GM10248 (cell line): ENCODE data around the gene CSMD2.

Source experiments
- CTCF ChIA-PET: fragments of 300-600 bp; sonication (Branson Sonifier 250); formaldehyde crosslinking; extraction: SDS; loops from one replicate; lab custom pipeline; 2021; ENCODE audit warnings: antibody characterized with exemption; lab: Yijun Ruan, JAX
- POLR2A ChIA-PET: fragments of 350-650 bp; sonication (Branson Sonifier 250); formaldehyde crosslinking; extraction: SDS; loops from one replicate; lab custom pipeline; 2020; ENCODE audit warnings: antibody characterized with exemption; lab: Yijun Ruan, JAX
- DNase-seq: peaks from one replicate; pipeline ENCODE4 v3.0.0; 2012; ENCODE audit errors: extremely low spot score
- CTCF ChIP-seq: IDR thresholded peaks from 2 replicates; pipeline ENCODE4 v1.5.1; 2012; ENCODE audit warnings: mild to moderate bottlenecking, low read depth; ENCODE audit errors: extremely low read depth, missing control alignments, control extremely low read depth

CSMD2 gene

DNA sequence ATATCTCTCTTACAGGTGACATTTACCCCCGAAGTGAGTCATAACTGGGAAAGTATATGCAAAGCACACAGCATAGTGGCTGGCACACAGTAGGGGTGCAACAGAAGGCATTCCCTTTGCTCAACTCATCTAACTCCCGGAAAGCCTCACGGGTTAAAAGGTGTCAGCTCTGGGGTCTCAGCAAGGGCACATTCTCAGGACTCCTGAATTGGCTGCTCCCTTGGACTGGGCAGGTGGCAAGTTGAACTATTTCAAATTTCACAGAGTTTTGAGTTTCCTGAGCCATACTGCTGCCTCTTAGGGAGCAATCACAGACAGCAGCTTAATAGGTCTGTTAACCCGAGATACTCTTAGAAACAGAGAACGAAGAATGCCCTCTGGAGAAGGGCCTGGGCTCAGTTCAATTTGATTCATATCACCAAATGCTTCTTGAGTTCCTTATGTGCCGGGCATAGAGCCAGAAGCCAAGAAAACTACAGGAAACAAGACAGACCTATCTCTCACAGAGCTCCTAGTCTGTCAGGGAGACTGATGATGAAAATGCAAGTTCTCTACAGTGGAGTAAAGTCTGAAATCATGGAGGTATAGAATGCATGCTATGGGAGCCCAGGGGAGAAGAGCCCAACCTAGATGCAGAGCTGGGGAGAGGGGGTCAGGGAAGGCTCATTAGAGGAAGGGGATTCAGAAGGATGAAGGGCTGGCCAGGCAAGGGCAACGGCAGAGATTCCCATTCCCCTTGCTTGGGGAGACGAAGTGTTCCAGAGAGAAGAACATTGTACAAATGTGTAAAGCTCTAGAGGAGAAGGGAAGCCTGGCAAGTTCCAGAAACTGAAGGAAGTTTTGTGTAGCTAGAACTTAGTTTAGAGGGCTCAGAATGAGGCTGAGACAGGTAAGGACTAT lies 445.0 kb downstream of the CSMD2 start:
- TF ChIP-seq CTCF: no peak
- POLR2A ChIA-PET: no interaction called here
- no peak for DNase-seq
- CTCF ChIA-PET: no interaction called here

GRCh38 chr1:33719326-33719725 lies 445.7 kb downstream of the CSMD2 start:
- no peak for TF ChIP-seq CTCF
- DNase-seq: no peak
- CTCF ChIA-PET: no interaction called here
- POLR2A ChIA-PET: no interaction called here

- POLR2A ChIA-PET: no interaction called here
- CTCF ChIA-PET: no interaction called here
- DNase-seq: no peak
These were observed 446.8 kb downstream of the CSMD2 start for GRCh38 chr1:33718186-33718585.

GRCh38 chr1:33716976-33717688 lies 447.9 kb downstream of the CSMD2 start:
- TF ChIP-seq CTCF: no peak
- POLR2A ChIA-PET: no interaction called here

More at GRCh38 chr1:33718186-33718585, 446.8 kb downstream of the CSMD2 start:
- TF ChIP-seq CTCF: no peak

GRCh38 chr1:33715195-33715811 lies 449.7 kb downstream of the CSMD2 start:
- CTCF ChIA-PET: no interaction called here
- DNase-seq: no peak
- TF ChIP-seq CTCF: no peak
- POLR2A ChIA-PET: no interaction called here

More at GRCh38 chr1:33716976-33717688, 447.9 kb downstream of the CSMD2 start:
- CTCF ChIA-PET: no interaction called here
- no peak for DNase-seq

DNA sequence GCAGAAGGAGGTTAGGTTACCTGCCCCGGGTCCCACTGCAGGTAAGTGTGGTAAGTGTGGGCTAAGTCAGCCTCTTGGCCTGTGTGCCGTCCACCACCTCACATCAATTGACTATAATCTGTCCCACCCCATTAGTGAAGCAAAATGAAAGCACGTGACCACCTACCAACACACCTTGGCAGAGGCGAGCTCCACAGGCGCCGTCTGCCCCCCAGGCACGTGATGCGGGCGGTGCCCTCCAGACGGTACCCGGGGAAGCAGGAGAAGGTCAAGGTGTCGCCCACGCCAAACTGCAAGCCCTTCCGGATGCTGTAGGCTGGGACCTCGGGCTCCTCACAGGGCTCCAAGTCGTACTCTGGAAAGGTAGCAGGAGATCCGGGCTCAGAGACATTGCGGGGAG lies 450.6 kb downstream of the CSMD2 start:
- no peak for TF ChIP-seq CTCF
- ChIA-PET CTCF (no interaction called here), POLR2A (no interaction called here)

More for the DNA sequence above, 450.6 kb downstream of the CSMD2 start:
- no peak for DNase-seq
